PC-9 (cell line): Measurements from ENCODE around the gene TNFRSF14. TPM values are rescaled to one million over a fixed set of nuclear protein-coding genes. Genes with fewer than 3 reads are reported as not detected.

ENCODE experiments used
- BruUV-seq: library from RNA; stranded (reverse); fragments of 400-500 nt; replicated peaks from 2 replicates; lab custom pipeline; 2021; lab: Mats Ljungman, UMichigan
- CTCF ChIA-PET: fragments of 300-600 bp; sonication (Branson Sonifier 250); formaldehyde crosslinking; loops from one replicate; lab custom pipeline; 2022; ENCODE audit warnings: antibody characterized with exemption; lab: Charles Lee
- POLR2A ChIA-PET: fragments of 300-600 bp; sonication (Branson Sonifier 250); formaldehyde crosslinking; loops from one replicate; lab custom pipeline; 2022; ENCODE audit warnings: antibody characterized with exemption; ENCODE audit not compliant: unreplicated experiment; lab: Charles Lee
- DNase-seq, 2 experiments: peaks; one replicate each; pipeline versions ENCODE4 v3.0.0 to v3.0.0-alpha.2; 2015 to 2022; ENCODE audit warnings: mixed read lengths in 1 of 2
- H2AFZ ChIP-seq: fragments of 200-600 bp; sonication (generic); 2 replicates; pipeline ENCODE4 v1.8.1; 2017; ENCODE audit warnings: antibody characterized with exemption
- H3F3A ChIP-seq: fragments of 200-600 bp; sonication (generic); 2 replicates; pipeline ENCODE4 v1.8.1; 2017; ENCODE audit warnings: antibody characterized with exemption, mild to moderate bottlenecking, low read depth; ENCODE audit not compliant: insufficient read depth
- H3K27ac ChIP-seq: fragments of 200-600 bp; sonication (generic); 2 replicates; pipeline ENCODE4 v1.6.1; 2016; ENCODE audit warnings: mixed run types
- H3K27me3 ChIP-seq: fragments of 200-600 bp; sonication (generic); 2 replicates; pipeline ENCODE4 v1.6.1; 2016; ENCODE audit warnings: low read depth, mixed run types; ENCODE audit not compliant: insufficient read depth
- H3K36me3 ChIP-seq: fragments of 200-600 bp; sonication (generic); 2 replicates; pipeline ENCODE4 v1.6.1; 2016; ENCODE audit warnings: low read depth, mixed run types
- H3K4me1 ChIP-seq: fragments of 200-600 bp; sonication (generic); replicated peaks from 2 replicates; pipeline ENCODE4 v1.6.1; 2016; ENCODE audit warnings: mixed run types; ENCODE audit not compliant: insufficient read depth
- H3K4me2 ChIP-seq: fragments of 200-600 bp; sonication (generic); 2 replicates; pipeline ENCODE4 v1.6.1; 2017; ENCODE audit warnings: mixed run types
- H3K4me3 ChIP-seq: fragments of 200-600 bp; sonication (generic); 2 replicates; pipeline ENCODE4 v1.6.1; 2016; ENCODE audit warnings: mixed run types
- H3K79me2 ChIP-seq: fragments of 200-600 bp; sonication (generic); 2 replicates; pipeline ENCODE4 v1.6.1; 2017; ENCODE audit warnings: low read depth, mixed run types
- H3K9me2 ChIP-seq: fragments of 200-600 bp; sonication (generic); 2 replicates; pipeline ENCODE4 v1.8.1; 2017; ENCODE audit warnings: mild to moderate bottlenecking; ENCODE audit not compliant: insufficient read depth
- H3K9me3 ChIP-seq: fragments of 200-600 bp; sonication (generic); 2 replicates; pipeline ENCODE4 v1.8.1; 2016; ENCODE audit warnings: low read depth; ENCODE audit not compliant: insufficient read depth
- H4K20me1 ChIP-seq: fragments of 200-600 bp; sonication (generic); 2 replicates; pipeline ENCODE4 v1.8.1; 2017; ENCODE audit not compliant: insufficient read depth
- EZH2 ChIP-seq: fragments of 200-600 bp; sonication (generic); IDR thresholded peaks from 2 replicates; pipeline ENCODE4 v1.8.0; 2017; ENCODE audit warnings: antibody characterized with exemption, low read depth
- intact Hi-C: fragments of 100-400 bp; cut with micrococcal nuclease; formaldehyde crosslinking; loops from one replicate; pipeline ENCODE4 v1.10.0; 2022; ENCODE audit not compliant: unreplicated experiment
- total RNA-seq: library from RNA; stranded (reverse); gene quantifications from 2 replicates; pipeline ENCODE4 v1.2.3, GENCODE V29; 2021
- TF ChIP-seq, protein P1 (sequence below): fragments of 200-600 bp; sonication (generic); conservative IDR thresholded peaks from 2 replicates; pipeline ENCODE4 v1.6.1; 2017; ENCODE audit warnings: mixed run types, antibody characterized with exemption, mild to moderate bottlenecking, moderate library complexity

Gene TNFRSF14
- total RNA-seq, 1 experiment from 2014 or later, result 9.9 TPM

DNA sequence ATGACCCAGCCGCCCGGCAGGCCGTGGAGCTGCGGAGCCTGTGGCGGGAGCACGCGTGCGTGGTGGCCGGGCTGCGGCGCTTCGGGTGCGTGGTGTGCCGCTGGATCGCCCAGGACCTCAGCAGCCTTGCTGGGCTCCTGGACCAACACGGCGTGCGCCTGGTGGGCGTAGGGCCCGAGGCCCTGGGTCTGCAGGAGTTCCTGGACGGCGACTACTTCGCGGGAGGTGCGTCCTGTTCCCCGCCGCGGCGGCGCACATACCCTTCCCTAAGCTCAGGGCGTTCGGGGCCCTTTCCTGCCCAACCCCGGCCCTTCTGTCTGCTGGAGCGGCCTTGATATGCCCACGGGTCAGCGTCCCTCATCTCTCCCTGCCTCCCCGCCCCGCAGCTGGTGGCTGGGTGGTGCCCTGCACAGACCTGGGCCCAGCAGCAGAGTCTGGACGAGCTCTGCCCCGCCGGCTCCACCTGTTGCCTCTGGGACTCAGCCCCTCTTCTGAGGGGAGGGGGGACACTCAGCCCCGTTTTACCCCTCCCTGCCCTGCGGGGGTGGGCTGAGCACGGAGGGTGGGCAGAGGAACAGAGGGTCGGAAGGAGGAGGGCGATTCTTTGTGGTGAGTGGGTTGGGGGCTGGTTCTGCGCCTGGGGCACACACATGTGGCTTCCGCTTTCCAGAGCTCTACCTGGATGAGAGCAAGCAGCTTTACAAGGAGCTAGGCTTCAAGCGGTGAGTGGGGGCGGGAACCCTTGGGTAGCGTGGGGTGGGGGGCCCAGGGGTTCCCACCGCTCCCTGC, 31.1 kb downstream of the TNFRSF14 start:
- peaks cover 9% of the 10 kb centered on the region; the same call in 1 of the 2 replicates for H3F3A ChIP-seq
- H3K27me3 ChIP-seq, result no peaks in the 10 kb centered on the region
- no peaks in the 10 kb centered on the region for H3K36me3 ChIP-seq
- no TSS peak for BruUV-seq
- H3K9me2 ChIP-seq, result no peaks in the 10 kb centered on the region
- intact Hi-C loops, result loop anchor here (2.0 to 10.0 kb wide), 4 partner anchors 58 to 382 kb away; partner anchors contain the start of genes PANK4 and PEX10
- H3K27ac ChIP-seq, result no peak overlapping the region
- H3K79me2 ChIP-seq, result 0 out of 2 replicates have a peak, but pooled peaks cover 6% of the 10 kb centered on the region
- CTCF ChIA-PET, result no interaction called here
- no peak for DNase-seq
- peak overlapping the region; percentile 82 for H3K4me2 ChIP-seq
- no peaks in the 10 kb centered on the region for H3K9me3 ChIP-seq
- POLR2A ChIA-PET, result no interaction called here
- H2AFZ ChIP-seq, result peak overlapping the region; percentile 88
- H3K4me3 ChIP-seq, result peak overlapping the region; percentile 75
- no peak for TF ChIP-seq EZH2
- TF ChIP-seq, protein P1, sequence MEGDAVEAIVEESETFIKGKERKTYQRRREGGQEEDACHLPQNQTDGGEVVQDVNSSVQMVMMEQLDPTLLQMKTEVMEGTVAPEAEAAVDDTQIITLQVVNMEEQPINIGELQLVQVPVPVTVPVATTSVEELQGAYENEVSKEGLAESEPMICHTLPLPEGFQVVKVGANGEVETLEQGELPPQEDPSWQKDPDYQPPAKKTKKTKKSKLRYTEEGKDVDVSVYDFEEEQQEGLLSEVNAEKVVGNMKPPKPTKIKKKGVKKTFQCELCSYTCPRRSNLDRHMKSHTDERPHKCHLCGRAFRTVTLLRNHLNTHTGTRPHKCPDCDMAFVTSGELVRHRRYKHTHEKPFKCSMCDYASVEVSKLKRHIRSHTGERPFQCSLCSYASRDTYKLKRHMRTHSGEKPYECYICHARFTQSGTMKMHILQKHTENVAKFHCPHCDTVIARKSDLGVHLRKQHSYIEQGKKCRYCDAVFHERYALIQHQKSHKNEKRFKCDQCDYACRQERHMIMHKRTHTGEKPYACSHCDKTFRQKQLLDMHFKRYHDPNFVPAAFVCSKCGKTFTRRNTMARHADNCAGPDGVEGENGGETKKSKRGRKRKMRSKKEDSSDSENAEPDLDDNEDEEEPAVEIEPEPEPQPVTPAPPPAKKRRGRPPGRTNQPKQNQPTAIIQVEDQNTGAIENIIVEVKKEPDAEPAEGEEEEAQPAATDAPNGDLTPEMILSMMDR, result no peak
- H4K20me1 ChIP-seq, result no peaks in the 10 kb centered on the region
- no peaks in the 10 kb centered on the region for H3K4me1 ChIP-seq

DNA sequence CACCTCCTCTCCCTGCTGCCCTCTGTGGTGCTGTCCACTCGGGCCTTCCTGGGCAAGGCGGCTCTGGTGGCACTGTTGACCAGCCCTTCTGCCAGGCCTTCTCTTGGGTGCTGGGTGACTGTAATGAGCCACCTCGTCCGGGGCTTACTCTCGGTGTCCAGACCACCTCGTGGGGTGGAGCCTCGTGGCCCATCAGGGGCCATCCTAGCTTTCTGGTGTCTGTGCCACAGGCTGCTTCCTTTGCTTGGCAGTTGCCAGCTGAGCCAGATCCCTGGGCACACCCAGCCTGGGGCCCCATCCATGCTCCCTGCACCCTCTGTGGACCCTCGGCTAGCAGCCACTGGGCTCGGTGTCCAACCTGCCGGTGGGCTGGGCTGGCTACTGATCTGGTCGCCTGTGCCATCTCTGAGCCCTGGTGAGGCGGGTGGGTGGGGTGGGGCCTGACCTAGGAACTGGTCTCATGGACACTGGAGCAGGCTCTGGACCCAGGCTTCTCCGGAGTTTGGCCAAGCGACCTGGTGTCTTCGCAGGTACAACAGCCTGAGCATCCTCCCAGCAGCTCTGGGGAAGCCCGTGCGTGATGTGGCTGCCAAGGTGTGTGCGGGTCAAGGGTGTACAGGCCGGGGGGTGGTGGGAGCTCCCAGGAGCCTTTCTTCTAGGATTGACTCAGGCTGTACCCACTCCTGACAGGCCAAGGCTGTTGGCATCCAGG, 31.8 kb downstream of the TNFRSF14 start:
- intact Hi-C loops, result loop anchor here (2.0 to 10.0 kb wide), 4 partner anchors 57 to 383 kb away; partner anchors contain the start of genes PANK4 and PEX10
- TF ChIP-seq EZH2, result no peak
- TF ChIP-seq, protein P1, result no peak
- no peaks in the 10 kb centered on the region for H3K9me3 ChIP-seq
- peak overlapping the region; percentile 82; the same call in 1 of the 2 replicates for H3K4me2 ChIP-seq
- CTCF ChIA-PET, result no interaction called here
- H4K20me1 ChIP-seq, result no peaks in the 10 kb centered on the region
- H3K4me3 ChIP-seq, result no peak overlapping the region; the same call in 1 of the 2 replicates
- no peaks in the 10 kb centered on the region for H3K9me2 ChIP-seq
- no TSS peak for BruUV-seq
- 0 out of 2 replicates have a peak, but pooled peaks cover 6% of the 10 kb centered on the region for H3K79me2 ChIP-seq
- POLR2A ChIA-PET, result no interaction called here
- no peak overlapping the region for H3K27ac ChIP-seq
- H3K4me1 ChIP-seq, result no peaks in the 10 kb centered on the region
- no peak overlapping the region for H2AFZ ChIP-seq
- no peaks in the 10 kb centered on the region for H3K36me3 ChIP-seq
- no peak for DNase-seq
- peaks cover 9% of the 10 kb centered on the region; the same call in 1 of the 2 replicates for H3F3A ChIP-seq
- H3K27me3 ChIP-seq, result no peaks in the 10 kb centered on the region

DNA sequence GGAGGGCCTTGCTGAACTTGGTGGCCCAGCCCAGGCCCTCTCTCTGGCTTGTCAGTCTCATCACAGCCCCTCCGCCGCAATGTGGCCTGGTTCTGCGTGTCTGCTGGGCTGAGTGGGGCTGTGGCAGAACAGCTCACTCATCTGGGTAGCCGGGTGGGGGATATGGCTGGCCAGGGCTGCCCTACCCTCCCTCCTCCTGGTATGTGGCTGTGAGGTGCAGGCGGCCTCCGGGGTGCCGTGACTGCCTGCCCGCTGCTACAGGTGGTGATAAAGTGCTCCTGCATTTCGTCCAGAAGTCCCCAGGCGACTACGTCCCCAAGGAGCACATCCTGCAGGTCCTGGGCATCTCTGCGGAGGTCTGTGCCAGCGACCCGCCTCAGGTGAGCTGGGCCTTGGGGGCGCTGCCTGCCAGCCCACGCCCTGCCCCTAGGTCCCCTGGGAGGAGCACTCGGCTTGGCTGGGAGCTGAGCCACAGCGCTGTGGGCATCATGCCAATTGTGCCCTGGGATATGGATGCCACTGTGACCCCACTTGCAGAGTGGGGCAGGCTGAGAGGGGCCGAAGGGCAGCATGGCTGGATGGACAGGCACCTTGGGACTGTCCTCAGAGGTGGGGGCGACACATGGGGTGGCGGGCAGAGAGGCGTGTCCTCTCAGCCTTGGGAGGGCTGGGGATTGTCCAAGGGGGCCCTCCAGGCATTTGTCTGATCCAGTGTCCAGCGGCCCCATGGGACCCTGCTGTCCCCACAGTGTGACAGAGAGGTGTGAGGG, 32.7 kb downstream of the TNFRSF14 start:
- Histone ChIP-seq H3K9me2 (no peaks in the 10 kb centered on the region), H3K27me3 (no peaks in the 10 kb centered on the region; the same call in 1 of the 2 replicates), H3K4me1 (no peaks in the 10 kb centered on the region), H3K9me3 (no peaks in the 10 kb centered on the region), H3F3A (peaks cover 9% of the 10 kb centered on the region; the same call in 1 of the 2 replicates), H4K20me1 (no peaks in the 10 kb centered on the region), H3K4me2 (no peak overlapping the region), H3K79me2 (0 out of 2 replicates have a peak, but pooled peaks cover 6% of the 10 kb centered on the region), H3K36me3 (no peaks in the 10 kb centered on the region), H3K27ac (no peak overlapping the region), H2AFZ (no peak overlapping the region), H3K4me3 (no peak overlapping the region)
- TF ChIP-seq, protein P1, result no peak
- no peak for TF ChIP-seq EZH2
- ChIA-PET POLR2A (no interaction called here), CTCF (no interaction called here)
- DNase-seq, result no peak
- no TSS peak for BruUV-seq
- intact Hi-C loops, result loop anchor here (5.0 to 10.0 kb wide), 2 partner anchors 56 to 177 kb away; partner anchors contain the start of gene PEX10
